GM19043 (cell line): ENCODE data around the gene ABTB1.
"Not testable (repeated sequence)": the region's sequence is repeated elsewhere in the genome, so short reads cannot be mapped to it uniquely, and the experiment has no call there.

ENCODE experiments used
- ATAC-seq: cut with Tn5 transposase; IDR thresholded peaks from one replicate; pipeline ENCODE4 v1.9.1; 2021; ENCODE audit warnings: low read depth; ENCODE audit not compliant: unreplicated experiment

The ABTB1 gene

DNA sequence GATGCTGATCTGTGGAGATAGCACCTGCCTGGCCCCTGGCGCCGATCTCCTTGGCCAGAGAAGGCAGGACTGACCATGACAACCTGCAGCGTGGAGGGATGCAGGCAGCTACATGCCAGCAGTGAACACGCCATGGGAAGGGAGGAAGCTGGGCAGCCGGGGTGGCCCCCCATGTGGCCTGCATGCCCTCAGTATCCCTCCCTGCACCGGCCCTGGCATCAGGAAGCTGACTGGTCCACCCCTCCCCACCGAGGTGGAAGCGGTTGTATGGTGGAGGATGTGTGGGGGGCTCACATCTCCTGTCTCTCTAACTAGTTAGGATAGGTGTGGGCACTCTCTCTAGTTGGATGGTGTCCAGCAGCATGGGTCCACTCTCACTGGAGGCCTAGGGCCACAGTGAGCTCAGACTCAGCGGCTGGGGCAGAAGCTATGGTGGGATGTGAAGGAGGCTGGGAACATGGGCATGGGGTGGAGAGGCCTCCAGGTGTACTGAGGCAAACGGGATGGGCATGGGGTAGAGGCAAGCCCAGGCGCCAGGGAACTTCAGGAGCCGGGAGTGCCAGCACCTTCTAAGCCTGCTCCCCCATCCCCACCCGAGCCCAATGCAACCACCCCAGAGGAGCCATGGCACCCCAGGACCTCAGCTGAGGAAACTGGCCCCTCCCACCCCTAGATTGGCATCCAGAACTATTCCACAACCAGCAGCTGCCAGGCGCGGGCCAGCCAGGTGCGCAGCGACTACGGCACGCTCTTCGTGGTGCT lies 1.8 kb upstream of the ABTB1 start:
- ATAC-seq, result no peak

DNA sequence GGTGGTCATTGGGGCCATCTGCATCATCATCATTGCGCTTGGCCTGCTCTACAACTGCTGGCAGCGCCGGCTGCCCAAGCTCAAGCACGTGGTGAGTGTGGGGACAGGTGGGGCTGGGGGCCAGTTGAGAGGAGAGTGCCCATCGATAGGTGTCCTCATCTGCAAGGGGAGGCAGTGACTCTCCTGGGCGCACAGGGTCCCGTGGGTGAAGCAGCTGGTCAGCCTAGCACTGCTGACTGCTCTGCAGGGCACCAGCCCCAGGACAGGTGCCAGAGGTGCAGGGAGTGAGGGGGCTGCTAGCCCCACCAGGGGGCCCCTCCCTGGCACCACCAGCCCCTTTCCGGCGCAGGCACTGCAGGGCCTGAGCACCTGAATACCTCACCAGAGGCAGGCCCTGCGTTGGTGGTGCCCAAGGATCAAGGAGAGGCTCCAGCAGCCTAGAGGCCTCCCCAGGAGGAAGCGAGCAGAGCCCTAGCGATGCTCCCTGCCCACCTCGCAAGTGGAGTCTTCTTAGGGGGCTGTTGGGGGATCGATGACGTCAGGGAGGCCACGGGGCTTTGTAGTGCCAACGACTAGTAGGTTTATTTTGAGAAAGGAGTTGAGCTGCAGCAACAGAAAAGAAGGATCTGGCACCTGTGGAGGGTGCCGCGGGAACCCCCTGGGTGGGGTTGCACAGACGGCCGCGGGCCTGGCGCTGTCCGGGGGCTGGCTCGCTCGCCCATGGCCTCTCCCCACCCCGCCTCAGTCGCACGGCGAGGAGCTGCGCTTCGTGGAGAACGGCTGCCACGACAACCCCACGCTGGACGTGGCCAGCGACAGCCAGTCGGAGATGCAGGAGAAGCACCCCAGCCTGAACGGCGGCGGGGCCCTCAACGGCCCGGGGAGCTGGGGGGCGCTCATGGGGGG lies 976 bp upstream of the ABTB1 start:
- ATAC-seq, result peak; percentile 14

DNA sequence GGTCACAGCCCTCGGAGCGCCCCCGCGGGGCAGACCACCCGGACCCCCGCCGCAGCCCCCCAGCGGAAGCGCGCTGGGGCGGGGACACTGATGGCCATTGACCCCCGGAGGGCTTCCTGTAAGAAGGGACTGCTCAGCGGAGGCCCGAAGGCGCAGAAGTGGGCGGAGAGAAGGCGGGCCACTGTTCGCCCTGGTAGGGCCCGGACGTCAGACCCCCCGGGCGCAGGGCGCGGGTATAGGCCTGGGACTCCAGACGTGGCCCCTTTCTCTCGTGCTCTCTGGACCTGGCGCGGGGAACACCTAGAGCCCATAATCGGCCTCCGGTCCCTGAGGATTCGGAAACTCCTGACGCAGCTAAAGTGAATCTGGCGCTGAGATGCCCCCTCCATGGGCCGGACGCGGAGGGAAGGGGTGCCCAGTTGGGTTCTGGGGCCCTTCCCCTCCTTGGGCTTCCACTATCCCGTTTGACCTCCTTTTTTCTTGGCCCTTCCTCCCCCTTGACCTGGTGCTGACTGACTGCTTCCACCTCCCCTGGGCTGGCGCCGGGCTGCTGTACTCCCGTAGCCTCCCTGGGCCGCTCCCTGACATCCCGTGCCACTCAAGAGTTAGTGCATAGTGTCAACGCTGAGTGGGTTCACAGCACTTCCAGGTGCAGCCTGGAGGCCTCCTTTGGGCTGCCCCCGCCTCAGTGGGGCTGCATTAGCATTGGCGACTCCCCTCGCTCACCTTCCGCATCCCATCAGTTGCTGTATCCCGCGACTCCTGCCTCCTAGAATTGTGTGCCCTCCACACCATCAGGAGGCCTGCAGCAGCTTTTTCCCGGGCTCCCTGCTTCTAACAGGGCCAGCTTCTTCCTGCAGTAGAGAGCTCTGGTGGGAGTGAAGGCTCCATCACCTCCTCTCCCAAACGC lies 694 bp downstream of the ABTB1 start:
- peak; percentile 26 for ATAC-seq

- no peak for ATAC-seq
Observed at GRCh38 chr3:127674101-127674721, 1.5 kb downstream of the ABTB1 start.

DNA sequence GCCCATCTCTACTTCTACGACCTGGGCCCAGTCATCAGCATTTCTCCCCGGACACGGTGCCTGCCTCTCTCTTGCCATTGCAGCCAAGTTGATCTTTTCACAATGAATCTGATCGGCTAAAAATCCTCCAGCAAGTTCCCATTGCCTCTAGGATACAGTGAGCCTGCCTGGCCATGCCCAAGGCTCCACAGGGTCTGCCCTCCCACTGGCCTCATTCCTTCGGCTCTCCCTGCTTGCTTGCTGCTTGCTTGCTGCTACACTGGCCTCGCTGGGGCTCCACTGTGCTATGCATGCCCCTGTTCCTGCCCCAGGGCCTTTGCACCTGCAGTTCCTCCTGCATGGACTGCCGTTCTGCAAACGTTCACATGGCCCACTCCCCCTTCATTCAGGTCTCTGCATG lies 2.0 kb downstream of the ABTB1 start:
- no peak for ATAC-seq

GRCh38 chr3:127675651-127676391 lies 3.1 kb downstream of the ABTB1 start:
- ATAC-seq, result no peak

DNA sequence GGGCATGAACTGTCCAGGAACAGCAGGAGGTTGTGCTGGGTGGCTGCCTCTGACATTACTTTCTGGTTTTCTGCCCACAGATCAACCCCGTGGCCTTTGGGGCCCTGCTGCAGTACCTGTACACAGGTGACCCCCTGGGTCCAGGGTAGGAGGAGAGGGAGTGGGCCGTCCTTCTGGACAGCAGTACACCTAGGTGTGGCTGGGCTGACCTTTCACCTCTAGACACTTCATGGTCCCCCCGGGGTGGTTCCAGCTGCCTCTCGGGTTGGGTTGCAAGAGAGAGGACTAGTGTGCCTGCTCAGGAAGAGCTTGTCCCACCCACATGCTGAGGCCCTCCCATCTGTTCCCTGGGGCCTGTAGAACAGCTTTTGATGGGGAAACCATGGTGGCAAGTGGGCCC lies 3.7 kb downstream of the ABTB1 start:
- ATAC-seq, result no peak

- ATAC-seq, result no peak
Observed at GRCh38 chr3:127676921-127677351, 4.2 kb downstream of the ABTB1 start.

- no peak for ATAC-seq
Observed at GRCh38 chr3:127677541-127678314, 5.0 kb downstream of the ABTB1 start.

DNA sequence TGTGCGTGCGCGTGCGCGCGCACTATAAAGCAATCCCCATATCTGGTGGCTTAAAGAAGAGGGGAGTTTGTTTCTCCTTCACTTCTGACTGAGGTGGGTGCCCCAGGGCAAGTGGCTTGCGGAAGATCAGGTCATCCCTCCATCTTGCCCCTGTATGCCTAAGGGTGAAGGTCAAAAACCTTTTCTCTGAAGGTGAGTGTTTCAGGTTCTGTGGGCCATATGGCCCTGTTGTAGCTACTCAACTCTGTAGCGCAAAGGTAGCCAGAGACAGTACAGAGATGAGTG lies 5.5 kb downstream of the ABTB1 start:
- no peak for ATAC-seq

DNA sequence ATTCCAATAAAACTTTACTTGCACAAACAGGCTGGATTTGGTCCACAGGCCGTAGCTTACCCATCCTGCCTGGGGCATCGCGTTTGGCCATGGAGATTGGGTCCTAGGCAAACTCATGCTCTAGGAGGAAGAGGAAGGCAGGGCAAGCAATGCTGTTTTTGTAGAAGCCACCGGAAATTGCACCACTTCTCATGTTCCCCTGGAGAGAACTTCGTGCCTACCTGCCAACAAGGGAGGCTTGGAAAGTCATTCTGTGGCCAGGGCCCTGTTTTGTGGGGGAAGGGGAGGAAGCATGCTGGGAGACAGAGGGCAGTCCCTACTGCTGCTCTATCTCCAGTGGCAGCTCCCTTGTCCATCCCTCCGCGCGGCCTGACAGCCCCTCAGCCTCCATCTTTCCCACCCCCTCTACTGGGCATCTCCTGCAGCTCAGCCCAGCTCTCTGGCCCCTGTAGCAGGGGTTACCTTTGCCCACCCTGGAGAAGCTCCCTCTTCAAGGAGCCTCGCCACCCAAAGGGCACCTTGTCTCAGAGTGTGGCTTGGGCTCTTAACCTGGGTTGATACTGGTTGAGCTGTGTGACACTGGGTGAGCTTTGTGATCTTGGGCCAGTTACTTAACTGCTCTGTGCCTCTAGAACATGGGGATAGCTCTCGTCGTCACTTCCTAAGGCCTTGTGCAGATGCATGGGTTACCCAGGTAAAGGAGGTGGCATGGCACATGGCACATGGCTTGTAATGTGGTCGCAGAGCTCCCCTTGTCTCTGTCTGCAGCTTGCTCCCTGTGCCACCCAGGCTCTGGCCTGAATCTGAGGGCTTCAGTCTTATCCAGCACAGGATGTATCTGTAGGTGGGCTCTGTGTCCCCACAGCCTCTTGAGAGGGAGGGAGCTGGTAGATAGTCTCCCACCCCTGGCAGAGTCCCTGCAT lies 6.1 kb downstream of the ABTB1 start:
- ATAC-seq, result no peak

GRCh38 chr3:127679534-127680145 lies 6.9 kb downstream of the ABTB1 start:
- no peak for ATAC-seq

DNA sequence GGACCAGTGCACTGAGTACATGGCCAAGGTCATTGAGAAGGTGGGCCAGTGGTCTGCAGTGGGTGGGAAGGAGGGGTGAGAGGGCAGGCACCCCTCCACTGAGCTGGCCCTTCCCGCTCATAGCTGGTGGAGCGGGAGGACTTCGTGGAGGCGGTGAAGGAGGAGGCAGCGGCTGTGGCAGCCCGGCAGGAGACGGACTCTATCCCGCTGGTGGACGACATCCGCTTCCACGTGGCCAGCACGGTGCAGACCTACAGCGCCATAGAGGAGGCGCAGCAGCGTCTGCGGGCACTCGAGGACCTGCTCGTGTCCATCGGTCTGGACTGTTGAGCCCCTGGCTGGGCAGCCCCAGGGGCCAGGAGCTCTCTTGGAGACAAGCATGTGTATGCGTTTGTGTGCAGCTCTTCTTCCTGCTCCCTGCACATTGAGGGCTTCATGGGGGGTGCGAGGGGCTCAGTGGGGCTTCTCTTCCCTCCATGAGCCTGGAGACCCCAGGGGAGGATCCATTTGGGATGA lies 7.5 kb downstream of the ABTB1 start:
- ATAC-seq, result no peak

DNA sequence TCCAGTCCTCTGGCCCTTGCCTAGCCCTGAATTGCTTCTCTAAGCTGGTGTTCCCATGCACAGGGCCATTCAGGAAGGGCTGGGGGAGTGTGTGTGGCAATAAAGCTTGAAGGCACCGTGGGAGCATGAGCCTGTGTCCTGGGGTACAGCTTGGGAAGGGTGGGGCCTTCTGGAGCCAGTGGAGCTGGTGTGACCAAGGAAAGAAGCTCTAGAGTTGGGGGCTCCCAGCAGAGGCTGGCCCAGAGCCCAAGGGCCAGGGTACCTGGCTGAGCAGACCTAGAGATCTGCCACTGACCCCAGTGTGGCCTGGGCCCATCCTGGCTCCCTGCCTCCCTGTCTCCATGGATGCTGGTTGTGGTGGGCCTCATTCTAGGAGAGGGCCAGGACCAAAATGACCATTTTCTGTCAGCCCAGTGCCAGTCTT lies 8.1 kb downstream of the ABTB1 start:
- ATAC-seq, result no peak

DNA sequence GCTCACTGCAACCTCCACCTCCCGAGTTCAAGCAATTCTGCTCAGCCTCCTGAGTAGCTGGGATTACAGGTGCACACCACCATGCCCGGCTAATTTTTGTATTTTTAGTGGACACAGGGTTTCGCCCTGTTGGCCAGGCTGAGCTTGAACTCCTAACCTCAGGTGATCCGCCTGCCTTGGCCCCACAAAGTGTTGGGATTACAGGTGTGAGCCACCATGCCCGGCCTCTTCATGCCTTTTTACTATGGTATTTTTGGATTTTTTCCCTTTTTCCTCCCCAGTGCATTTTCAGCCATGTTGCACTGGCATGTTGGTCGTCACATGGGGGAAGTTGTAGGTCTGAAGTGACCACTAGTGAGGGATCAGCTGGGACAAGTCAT lies 9.4 kb downstream of the ABTB1 start:
- not testable (repeated sequence) for ATAC-seq

DNA sequence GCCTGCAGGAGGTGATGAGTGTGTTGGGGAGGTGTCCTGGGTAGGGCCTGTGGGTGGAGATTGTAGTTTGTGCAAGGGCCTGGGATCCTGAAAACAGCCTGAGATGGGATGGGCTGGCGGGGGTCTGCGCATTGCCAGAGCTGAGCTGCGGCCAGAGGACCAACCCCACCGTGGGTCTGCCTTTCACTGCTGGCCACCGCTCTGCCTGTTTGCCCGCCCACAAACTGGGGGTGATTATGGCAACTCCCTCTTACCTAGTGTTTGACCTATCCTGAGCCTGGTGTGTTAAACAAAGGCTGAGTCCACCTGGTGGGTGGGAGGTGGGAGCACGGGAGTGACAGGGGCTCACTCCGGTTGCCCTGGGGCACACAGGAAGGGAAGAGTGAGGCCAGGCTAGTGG lies 9.8 kb downstream of the ABTB1 start:
- ATAC-seq, result no peak
